Erythroblast (primary cell): ENCODE results near the gene OR9I1.

Experiments used
- DNase-seq, 2 experiments: peaks; one replicate each; lab custom pipeline; 2025; lab: John Stamatoyannopoulos, UW
- GATA1 ChIP-seq: IDR thresholded peaks from 2 replicates; pipeline ENCODE4 v1.6.1; 2011; ENCODE audit warnings: low read depth, mild to moderate bottlenecking, control low read depth, low read length, moderate library complexity
- POLR2A ChIP-seq: IDR thresholded peaks from 2 replicates; pipeline ENCODE4 v1.6.1; 2011; ENCODE audit warnings: mild to moderate bottlenecking, low read length

OR9I1 gene

GRCh38 chr11:58068655-58069054 lies 56.7 kb downstream of the OR9I1 start:
- no peak for TF ChIP-seq GATA1
- no peak for TF ChIP-seq POLR2A
- DNase-seq = no peak

- TF ChIP-seq GATA1 = no peak
- no peak for TF ChIP-seq POLR2A
- no peak for DNase-seq
Observed at GRCh38 chr11:58067685-58068084, 57.6 kb downstream of the OR9I1 start.
